ENCODE measurements around the gene PHF14.
A peak's percentile ranks its signal among the peaks of the same experiment; 100 is the strongest.
"Not testable (repeated sequence)": the region's sequence is repeated elsewhere in the genome, so short reads cannot be mapped to it uniquely, and the experiment has no call there.

The PHF14 gene

GRCh38 chr7:10973061-10973941 is at the start of gene PHF14:
TSS of gene PHF14 (plus strand) at chr7:10973872. CDS start at chr7:10974324, 452 bp downstream.
- peak; percentile 47 to 98 (median 92) for DNase-seq

GRCh38 chr7:10924370-10924769 is 49.3 kb upstream of the PHF14 start:
- no peak for DNase-seq

- not testable (repeated sequence) for DNase-seq
These were observed 45.5 kb upstream of the PHF14 start for GRCh38 chr7:10928203-10928602.

GRCh38 chr7:10930551-10930950 is 43.1 kb upstream of the PHF14 start:
- DNase-seq, result no peak

GRCh38 chr7:10931161-10931560 is 42.5 kb upstream of the PHF14 start:
- no peak for DNase-seq

DNA sequence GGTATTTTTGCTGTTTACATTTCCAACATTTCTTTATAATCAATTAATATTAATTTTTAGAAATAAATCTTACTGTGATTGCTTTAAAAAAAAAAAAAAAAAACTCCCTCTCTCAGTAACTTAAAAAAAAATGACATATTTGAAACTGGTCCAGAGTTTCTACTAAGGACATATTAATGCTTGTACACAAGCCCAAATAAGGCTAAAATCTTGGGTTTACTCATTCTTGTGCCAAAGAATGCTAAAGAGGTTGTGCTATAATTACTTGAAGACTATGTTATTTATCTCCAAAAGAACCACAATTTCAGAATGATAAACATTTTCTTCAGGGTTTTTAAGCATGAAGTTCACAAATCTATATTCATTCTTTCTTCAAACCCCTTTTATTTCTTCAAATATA is 39.4 kb upstream of the PHF14 start:
- DNase-seq, result no peak

DNA sequence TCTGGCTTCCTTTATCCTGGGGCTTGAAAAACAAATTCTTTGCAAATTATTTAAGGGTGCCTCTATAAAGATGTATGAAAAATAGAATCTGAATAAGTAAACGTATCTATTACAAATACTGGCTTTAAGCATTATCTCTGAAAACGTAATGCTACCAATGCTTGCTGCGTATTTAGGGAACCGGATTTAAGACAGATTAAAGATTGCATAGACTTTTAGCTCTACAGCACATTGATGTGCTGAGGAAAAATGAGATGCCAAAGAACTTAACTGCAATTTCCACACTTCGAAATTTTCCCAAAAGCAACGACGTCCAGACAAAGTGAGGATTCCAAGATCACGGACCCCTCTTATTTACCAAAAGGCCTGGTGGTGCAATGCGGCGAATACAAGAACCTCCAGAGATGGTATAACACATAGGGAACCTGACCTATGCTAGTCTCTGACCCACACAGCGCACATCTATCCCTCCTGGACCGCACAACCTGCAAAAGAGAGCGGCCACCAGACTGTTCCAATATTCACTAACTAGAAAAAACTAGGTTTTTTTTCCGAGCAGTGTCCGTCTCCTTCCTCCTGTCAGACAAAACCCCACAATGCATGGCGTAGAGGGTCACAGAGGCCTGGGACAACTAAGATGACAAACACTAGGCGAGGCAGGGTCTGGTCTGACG is 34.3 kb upstream of the PHF14 start:
- DNase-seq, result peak in 6 of 56 donors; percentile 18 to 66 (median 37)

- DNase-seq, result peak; percentile 31 to 98 (median 85)
These were observed 33.6 kb upstream of the PHF14 start for GRCh38 chr7:10939911-10940703.

DNA sequence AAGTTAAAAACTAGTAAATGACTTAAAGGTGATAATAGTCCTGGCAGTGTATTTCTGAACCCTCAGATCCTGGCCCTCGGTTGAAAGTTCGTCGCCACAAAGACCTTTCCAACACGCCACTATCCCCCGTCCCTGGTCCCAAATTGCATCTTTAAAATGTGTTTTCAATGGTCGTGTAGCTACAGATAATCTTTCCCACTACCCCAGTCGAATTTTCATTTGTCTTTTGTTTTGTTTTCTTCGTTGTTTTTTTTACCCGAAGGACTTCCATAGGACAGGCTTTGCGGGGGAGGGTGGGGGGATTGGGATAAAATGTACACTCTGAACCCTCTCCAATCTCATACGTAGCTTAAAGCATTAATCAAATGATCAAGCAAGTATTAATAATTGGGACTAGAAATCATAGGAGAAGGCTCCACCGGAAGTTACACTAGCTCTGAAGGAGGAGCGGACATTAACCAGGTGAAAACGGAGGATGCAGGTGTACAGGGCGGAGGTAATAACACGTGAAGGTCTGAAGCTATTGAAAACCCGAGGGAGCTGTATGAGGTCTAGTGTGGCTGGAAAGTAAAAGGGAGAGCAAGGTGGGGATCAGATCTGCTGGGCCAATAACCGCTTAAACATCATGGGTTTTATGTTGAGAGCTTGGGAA is 32.8 kb upstream of the PHF14 start:
- DNase-seq, result peak in 1 of 56 donors; percentile 2

DNA sequence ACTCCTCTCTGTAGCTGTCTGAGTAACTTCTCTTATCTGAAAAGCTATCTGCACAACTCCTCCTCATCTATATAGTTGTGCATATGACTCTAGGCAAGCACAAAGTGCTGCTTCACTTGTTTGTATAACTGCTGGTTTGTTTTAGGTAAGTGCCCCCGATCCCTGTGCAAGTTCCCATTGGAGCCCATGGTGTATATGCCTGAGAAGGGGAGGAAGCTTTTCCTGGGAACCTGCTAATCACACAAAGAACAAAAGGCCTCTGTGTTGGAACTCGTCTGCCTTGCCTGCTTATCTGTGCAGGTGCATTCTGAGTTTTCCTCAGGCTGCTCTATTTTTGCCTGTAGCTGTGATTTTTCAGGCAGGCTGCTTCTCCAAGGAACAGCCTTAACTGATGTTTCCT is 23.2 kb upstream of the PHF14 start:
- no peak for DNase-seq

- DNase-seq, result not testable (repeated sequence)
These were observed 22.6 kb upstream of the PHF14 start for GRCh38 chr7:10950974-10951578.

DNA sequence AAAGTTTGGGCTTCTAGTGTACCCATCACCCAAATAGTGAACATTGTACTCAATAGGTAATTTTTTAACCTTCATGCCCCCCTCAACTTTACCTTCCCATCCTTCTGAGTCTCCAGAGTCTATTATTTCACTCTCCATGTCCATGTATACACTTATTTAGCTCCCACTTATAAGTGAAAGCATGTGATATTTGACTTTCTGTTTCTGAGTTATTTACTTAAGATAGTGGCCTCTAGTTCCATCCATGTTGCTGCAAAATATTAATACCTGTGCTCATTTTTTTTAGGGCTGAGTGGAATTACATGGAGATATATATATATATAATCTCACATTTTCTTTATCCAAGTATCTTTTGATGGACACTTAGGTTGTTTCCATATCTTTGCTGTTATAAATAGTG is 21.1 kb upstream of the PHF14 start:
- no peak for DNase-seq

GRCh38 chr7:10953078-10953750 is 20.5 kb upstream of the PHF14 start:
- DNase-seq, result not testable (repeated sequence)

GRCh38 chr7:10956528-10956927 is 17.1 kb upstream of the PHF14 start:
- no peak for DNase-seq

GRCh38 chr7:10960242-10960641 is 13.4 kb upstream of the PHF14 start:
- not testable (repeated sequence) for DNase-seq

DNA sequence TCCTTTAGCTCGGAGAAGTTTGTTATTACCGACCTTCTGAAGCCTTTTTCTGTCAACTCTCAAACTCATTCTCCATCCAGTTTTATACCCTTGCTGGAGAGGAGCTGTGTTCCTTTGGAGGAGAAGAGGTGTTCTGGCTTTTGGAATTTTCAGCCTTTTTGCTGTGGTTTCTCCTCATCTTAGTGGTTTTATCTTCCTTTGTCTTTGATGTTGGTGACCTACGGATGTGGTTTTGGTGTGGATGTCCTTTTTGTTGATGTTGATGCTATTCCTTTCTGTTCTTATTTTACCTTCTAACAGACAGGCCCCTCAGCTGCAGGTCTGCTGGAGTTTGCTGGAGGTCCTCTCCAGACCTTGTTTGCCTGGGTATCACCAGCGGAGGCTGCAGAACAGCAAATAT is 8.7 kb upstream of the PHF14 start:
- DNase-seq, result not testable (repeated sequence)

DNA sequence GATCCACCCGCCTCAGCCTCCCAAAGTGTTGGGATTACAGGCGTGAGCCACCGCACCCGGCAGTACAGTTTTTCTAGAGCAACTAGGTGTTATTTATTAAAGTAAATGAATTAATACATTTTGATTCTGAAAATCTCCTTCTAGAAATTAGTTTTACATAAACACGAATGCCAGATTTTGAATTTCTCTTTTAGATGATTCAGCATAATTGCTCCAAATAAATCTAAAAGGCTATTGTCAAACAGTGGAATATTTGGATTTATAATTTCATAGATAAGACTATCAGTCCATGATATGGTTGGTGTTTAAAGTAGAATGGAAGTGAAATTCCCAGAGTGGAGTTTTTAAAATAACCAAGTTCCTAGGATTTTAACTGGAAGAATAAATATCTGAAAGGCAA is 1.5 kb upstream of the PHF14 start:
- no peak for DNase-seq

- peak in 16 of 56 donors; percentile 24 to 64 (median 44) for DNase-seq
These were observed 555 bp downstream of the PHF14 start for GRCh38 chr7:10973942-10974911.

DNA sequence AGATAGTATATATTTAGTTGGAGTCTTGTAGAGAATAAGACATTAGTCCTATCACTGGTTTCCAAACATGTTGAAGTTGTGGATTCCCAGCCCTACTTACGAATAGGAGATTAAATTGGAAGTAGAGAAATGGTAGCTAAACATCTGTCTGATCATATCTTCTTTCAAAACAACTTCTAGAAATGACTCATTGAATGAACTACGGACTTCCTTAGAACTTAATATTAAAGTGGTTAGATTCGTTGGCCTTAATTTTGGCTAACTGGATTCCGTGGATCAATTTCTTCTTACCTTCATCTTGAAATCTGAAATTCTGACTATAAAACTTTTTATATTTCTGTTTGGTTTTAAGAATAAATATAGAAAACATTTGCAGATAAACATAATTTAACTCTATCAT is 3.4 kb downstream of the PHF14 start:
- no peak for DNase-seq
